ENCODE data around the gene RHCE. TPM values are rescaled to one million over a fixed set of nuclear protein-coding genes. Genes with fewer than 3 reads are reported as not detected.
"Not testable (repeated sequence)": the region's sequence is repeated elsewhere in the genome, so short reads cannot be mapped to it uniquely, and the experiment has no call there.

The RHCE gene
- total RNA-seq: not detected in 2 replicates

DNA sequence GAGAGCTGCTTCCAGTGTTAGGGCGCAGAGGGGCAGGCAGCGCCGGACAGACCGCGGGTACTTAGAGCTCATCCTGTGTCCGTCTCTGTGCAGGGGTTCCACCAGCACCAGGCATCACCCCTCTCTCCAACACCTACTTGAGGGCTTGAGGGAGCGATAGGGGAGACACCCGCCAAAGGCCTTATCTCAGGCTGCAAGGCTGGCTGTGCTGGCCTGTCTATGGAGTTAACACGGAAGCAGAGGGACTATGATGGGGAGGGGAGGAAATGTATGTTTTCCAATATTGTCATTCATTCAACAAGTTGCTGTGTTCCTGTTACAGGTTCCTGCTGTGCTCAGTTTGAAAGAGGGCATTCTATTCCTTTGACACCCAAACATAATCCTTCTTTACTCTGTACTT is at the start of gene RHCE:
TSS of gene RHCE (minus strand) at position 111 of the 400 bp plus-strand sequence. CDS start at position 72, 39 bp downstream.
- CTCF ChIA-PET; POLR2A ChIA-PET; H3K4me1 Mint-ChIP-seq; H3K27me3 Mint-ChIP-seq; H3K9me3 Mint-ChIP-seq; intact Hi-C loops (cut with micrococcal nuclease); ATAC-seq (ENCODE audit: low read depth); H3K4me3 Mint-ChIP-seq; DNase-seq; H3K27ac Mint-ChIP-seq; H3K36me3 Mint-ChIP-seq (ENCODE audit: low read depth): not testable (repeated sequence)

GRCh38 chr1:25469177-25469576 is 48.6 kb upstream of the RHCE start:
- Mint-ChIP-seq H3K27me3 (no peaks in the 10 kb centered on the region), H3K4me1 (peaks cover 23% of the 10 kb centered on the region), H3K4me3 (no peak overlapping the region), H3K27ac (no peak overlapping the region), H3K9me3 (no peaks in the 10 kb centered on the region), H3K36me3 (ENCODE audit: low read depth) (peaks cover 44% of the 10 kb centered on the region)
- CTCF ChIA-PET: no interaction called here
- ATAC-seq (ENCODE audit: low read depth) (no peak), DNase-seq (no peak)
- POLR2A ChIA-PET: interaction anchor here (0.7 kb wide), 1 partner anchor 13 kb away, joined by 6 read pairs; no protein-coding TSS in a partner anchor
- intact Hi-C loops (cut with micrococcal nuclease): no loop called here
- TF ChIP-seq, protein P1, sequence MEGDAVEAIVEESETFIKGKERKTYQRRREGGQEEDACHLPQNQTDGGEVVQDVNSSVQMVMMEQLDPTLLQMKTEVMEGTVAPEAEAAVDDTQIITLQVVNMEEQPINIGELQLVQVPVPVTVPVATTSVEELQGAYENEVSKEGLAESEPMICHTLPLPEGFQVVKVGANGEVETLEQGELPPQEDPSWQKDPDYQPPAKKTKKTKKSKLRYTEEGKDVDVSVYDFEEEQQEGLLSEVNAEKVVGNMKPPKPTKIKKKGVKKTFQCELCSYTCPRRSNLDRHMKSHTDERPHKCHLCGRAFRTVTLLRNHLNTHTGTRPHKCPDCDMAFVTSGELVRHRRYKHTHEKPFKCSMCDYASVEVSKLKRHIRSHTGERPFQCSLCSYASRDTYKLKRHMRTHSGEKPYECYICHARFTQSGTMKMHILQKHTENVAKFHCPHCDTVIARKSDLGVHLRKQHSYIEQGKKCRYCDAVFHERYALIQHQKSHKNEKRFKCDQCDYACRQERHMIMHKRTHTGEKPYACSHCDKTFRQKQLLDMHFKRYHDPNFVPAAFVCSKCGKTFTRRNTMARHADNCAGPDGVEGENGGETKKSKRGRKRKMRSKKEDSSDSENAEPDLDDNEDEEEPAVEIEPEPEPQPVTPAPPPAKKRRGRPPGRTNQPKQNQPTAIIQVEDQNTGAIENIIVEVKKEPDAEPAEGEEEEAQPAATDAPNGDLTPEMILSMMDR (IDR thresholded peaks at IDR 0.05): no peak

DNA sequence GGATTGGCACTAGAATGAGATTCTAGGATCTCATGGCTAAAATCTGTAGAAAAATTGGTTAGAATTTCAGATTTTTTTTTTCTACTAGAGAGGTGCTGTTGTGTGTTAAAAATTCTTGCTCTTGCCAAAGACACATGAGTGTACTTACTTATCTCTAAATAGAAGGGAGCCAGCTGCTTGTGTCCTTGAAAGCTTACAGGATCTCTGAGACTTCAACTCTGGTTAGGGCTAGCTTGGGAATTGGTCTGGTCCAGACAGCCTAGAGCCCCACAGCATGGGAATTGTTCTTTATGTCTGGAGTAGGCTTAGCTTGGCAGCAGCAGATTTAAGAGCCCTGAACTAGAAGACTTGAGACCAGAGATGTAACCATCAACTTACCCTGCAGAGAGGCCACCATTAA is 47.4 kb upstream of the RHCE start:
- CTCF ChIA-PET: no interaction called here
- no peak for ATAC-seq (ENCODE audit: low read depth)
- Mint-ChIP-seq H3K27ac (no peak overlapping the region), H3K36me3 (ENCODE audit: low read depth) (peaks cover 43% of the 10 kb centered on the region), H3K4me3 (no peak overlapping the region), H3K9me3 (no peaks in the 10 kb centered on the region), H3K27me3 (no peaks in the 10 kb centered on the region), H3K4me1 (peaks cover 12% of the 10 kb centered on the region)
- POLR2A ChIA-PET: interaction anchor here (0.7 kb wide), 1 partner anchor 1006 kb away, joined by 4 read pairs; no protein-coding TSS in a partner anchor
- no peak for DNase-seq
- TF ChIP-seq, protein P1 (IDR thresholded peaks at IDR 0.05): no peak
- intact Hi-C loops (cut with micrococcal nuclease): no loop called here

- CTCF ChIA-PET: no interaction called here
- TF ChIP-seq, protein P1 (IDR thresholded peaks at IDR 0.05): no peak
- no peak for DNase-seq
- Mint-ChIP-seq H3K9me3 (no peaks in the 10 kb centered on the region), H3K27ac (no peak overlapping the region), H3K27me3 (no peaks in the 10 kb centered on the region), H3K36me3 (ENCODE audit: low read depth) (peaks cover 44% of the 10 kb centered on the region), H3K4me1 (peaks cover 9% of the 10 kb centered on the region), H3K4me3 (no peak overlapping the region)
- no peak for ATAC-seq (ENCODE audit: low read depth)
- POLR2A ChIA-PET: interaction anchor here (0.7 kb wide), 1 partner anchor 1005 kb away, joined by 4 read pairs; no protein-coding TSS in a partner anchor
- intact Hi-C loops (cut with micrococcal nuclease): no loop called here
These were observed 47.0 kb upstream of the RHCE start for GRCh38 chr1:25467616-25468015.

DNA sequence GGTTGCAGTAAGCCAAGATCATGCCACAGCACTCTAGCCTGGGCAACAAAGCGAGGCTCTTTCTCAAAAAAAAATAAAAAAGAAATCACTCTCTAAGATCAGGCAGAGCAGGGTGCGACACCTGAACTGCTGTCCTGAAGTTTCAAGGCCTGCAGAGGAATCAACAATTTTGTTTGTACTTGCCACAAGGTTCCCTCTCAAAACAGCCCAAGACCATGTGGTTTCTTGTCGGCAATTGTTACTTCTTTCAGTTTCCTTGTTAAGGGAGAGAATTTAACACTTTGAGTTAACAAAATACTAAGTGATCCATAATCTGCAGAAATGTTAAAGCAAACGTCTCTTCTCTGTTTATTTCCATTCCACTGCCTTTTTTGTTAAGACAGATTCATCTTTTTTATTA is 46.6 kb upstream of the RHCE start:
- ChIA-PET POLR2A (no interaction called here), CTCF (no interaction called here)
- Mint-ChIP-seq H3K27me3 (no peaks in the 10 kb centered on the region), H3K36me3 (ENCODE audit: low read depth) (peaks cover 44% of the 10 kb centered on the region), H3K27ac (no peak overlapping the region), H3K4me3 (no peak overlapping the region), H3K9me3 (no peaks in the 10 kb centered on the region), H3K4me1 (peaks cover 5% of the 10 kb centered on the region)
- ATAC-seq (ENCODE audit: low read depth) (no peak), DNase-seq (no peak)
- TF ChIP-seq, protein P1 (IDR thresholded peaks at IDR 0.05): no peak
- intact Hi-C loops (cut with micrococcal nuclease): no loop called here

DNA sequence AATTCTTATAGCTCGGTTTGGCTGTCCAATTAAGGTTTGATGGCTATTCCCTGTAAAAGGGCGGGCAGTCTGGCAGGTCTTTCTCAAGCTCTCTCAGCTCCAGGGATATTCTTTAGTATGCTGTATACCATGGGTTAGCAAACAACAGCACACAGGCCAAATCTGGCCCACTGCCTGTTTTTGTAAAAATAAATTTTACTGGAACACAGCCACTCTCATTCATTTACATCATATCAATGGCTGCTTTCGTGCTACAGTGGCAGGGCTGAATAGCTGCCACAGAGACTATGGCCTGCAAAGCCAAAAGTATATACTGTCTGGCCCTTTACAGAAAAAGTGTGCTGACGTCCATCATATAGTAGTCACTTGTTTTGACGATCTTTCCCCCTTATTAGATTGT is 42.1 kb upstream of the RHCE start:
- ChIA-PET POLR2A (no interaction called here), CTCF (no interaction called here)
- intact Hi-C loops (cut with micrococcal nuclease): no loop called here
- H3K27me3 Mint-ChIP-seq: no peaks in the 10 kb centered on the region
- no peak overlapping the region for H3K27ac Mint-ChIP-seq
- H3K36me3 Mint-ChIP-seq (ENCODE audit: low read depth): peaks cover 62% of the 10 kb centered on the region
- ATAC-seq (ENCODE audit: low read depth) (no peak), DNase-seq (no peak)
- TF ChIP-seq, protein P1 (IDR thresholded peaks at IDR 0.05): no peak
- no peaks in the 10 kb centered on the region for H3K9me3 Mint-ChIP-seq
- no peak overlapping the region for H3K4me3 Mint-ChIP-seq
- peaks cover 2% of the 10 kb centered on the region for H3K4me1 Mint-ChIP-seq

All from activated B cell treated with CpG ODN at 0.5 μM for 24 hours (primary cell).